NCI-H187 treated with DMSO at 0.1 percent for 48 hours (cell line): ENCODE results near the gene MAPK11.

Experiments
- DNase-seq: peaks from one replicate; lab custom pipeline; 2025; lab: John Stamatoyannopoulos, UW

MAPK11 gene

GRCh38 chr22:50293441-50294318 is 23.5 kb upstream of the MAPK11 start:
- DNase-seq = no peak

- no peak for DNase-seq
These were observed 22.7 kb upstream of the MAPK11 start for GRCh38 chr22:50292643-50293440.

GRCh38 chr22:50289942-50290630 is 19.9 kb upstream of the MAPK11 start:
- DNase-seq = no peak

GRCh38 chr22:50289151-50289941 is 19.2 kb upstream of the MAPK11 start:
- DNase-seq = no peak

- DNase-seq = no peak
These were observed 17.6 kb upstream of the MAPK11 start for GRCh38 chr22:50287731-50288130.

GRCh38 chr22:50286701-50287318 is 16.6 kb upstream of the MAPK11 start:
- DNase-seq = no peak

GRCh38 chr22:50286275-50286674 is 16.1 kb upstream of the MAPK11 start:
- no peak for DNase-seq

GRCh38 chr22:50285568-50286229 is 15.5 kb upstream of the MAPK11 start:
- DNase-seq = no peak

GRCh38 chr22:50284479-50284878 is 14.3 kb upstream of the MAPK11 start:
- no peak for DNase-seq

- DNase-seq = no peak
These were observed 13.6 kb upstream of the MAPK11 start for GRCh38 chr22:50283821-50284220.

- no peak for DNase-seq
These were observed 12.4 kb upstream of the MAPK11 start for GRCh38 chr22:50282361-50283155.

GRCh38 chr22:50281957-50282356 is 11.8 kb upstream of the MAPK11 start:
- DNase-seq = no peak

GRCh38 chr22:50281384-50281760 is 11.2 kb upstream of the MAPK11 start:
- no peak for DNase-seq

- DNase-seq = no peak
These were observed 10.7 kb upstream of the MAPK11 start for GRCh38 chr22:50280708-50281383.

- DNase-seq = no peak
These were observed 10.0 kb upstream of the MAPK11 start for GRCh38 chr22:50280022-50280707.

GRCh38 chr22:50278956-50279619 is 8.9 kb upstream of the MAPK11 start:
- DNase-seq = no peak

GRCh38 chr22:50278461-50278860 is 8.3 kb upstream of the MAPK11 start:
- no peak for DNase-seq

GRCh38 chr22:50277761-50278160 is 7.6 kb upstream of the MAPK11 start:
- DNase-seq = no peak
